NCI-H146 treated with DMSO at 0.1 percent for 48 hours (cell line): ENCODE measurements around the gene ZBTB17.
"Not testable (repeated sequence)": the region's sequence is repeated elsewhere in the genome, so short reads cannot be mapped to it uniquely, and the experiment has no call there.

ENCODE experiments used
- DNase-seq: peaks from one replicate; lab custom pipeline; 2025; ENCODE audit not compliant: unreplicated experiment; lab: John Stamatoyannopoulos, UW

Gene ZBTB17

GRCh38 chr1:16011936-16012589, 36.2 kb upstream of the ZBTB17 start:
- no peak for DNase-seq

DNA sequence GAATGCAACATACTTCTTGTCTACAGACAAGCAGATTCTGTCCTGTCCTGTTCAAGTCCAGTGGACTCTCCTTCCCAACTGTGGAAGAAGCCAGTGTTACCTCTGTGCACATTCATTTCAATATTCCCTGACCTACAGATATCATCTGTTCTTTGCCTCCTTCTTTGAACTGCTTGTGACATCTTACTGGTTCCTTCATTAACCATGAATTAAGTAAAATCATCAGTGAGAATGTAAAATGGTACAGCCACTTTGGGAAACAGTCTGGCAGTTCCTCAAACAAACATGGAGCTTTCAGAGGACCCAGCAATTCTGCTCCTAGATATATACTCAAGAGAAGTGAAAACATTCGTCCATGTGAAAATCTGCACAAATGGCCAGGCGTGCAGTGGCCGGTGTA, 34.9 kb upstream of the ZBTB17 start:
- no peak for DNase-seq

- DNase-seq: no peak
These were observed 33.8 kb upstream of the ZBTB17 start for GRCh38 chr1:16009678-16010077.

DNA sequence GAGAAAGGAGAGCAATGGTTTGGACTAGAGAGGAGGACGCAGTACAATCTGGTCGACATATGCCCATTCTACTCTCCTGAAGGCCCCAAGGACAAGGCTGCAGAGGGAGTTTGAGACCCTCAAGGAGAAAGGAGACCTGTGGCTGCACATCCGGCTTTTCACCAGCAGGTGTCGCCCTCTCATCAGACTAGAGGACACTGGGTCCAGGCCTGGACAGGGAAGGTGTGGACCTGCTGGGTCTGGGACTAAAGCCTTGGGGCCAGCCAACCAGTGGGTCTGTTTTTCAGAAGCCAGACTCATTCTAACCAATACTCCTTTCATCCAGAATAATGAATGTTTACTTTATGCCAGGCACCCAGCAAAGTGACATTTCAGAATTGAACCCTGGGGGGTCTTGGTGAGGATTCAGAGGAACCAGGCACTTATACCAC, 33.1 kb upstream of the ZBTB17 start:
- peak; percentile 17 for DNase-seq

DNA sequence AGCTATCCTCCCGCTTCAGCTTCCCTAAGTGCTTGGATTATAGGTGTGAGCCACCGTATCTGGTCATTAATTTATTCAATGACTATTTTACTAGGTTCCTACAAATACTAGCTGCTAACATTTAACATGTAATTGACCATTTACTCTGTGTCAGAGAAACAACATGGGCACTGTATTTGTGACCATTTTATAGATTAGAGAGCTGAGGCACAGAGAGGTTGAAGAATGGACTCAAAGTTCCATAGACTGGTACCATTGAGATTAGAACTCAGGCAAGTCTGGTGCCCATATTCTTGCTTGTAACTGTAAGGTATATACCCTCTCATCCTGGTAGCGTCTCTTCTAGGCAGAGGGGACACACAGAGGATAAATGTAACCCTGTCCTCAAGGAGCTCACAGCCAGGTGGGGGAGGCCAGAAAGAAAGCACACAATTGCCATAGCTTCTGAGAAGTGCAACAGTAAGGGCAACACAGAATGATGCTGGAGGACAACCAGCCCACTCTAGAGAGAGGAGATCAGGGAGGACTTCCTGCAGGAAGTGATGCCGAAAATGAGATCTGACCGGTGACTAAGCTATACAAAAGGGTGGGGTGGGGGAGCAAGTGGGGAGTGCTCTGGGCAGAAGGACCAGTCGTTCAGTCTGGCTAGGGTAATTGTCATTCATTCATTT, 31.9 kb upstream of the ZBTB17 start:
- DNase-seq: no peak

GRCh38 chr1:16006552-16007485, 30.9 kb upstream of the ZBTB17 start:
- no peak for DNase-seq

- no peak for DNase-seq
These were observed 30.1 kb upstream of the ZBTB17 start for GRCh38 chr1:16006010-16006409.

- DNase-seq: no peak
These were observed 29.7 kb upstream of the ZBTB17 start for GRCh38 chr1:16005597-16005996.

- not testable (repeated sequence) for DNase-seq
These were observed 25.4 kb upstream of the ZBTB17 start for GRCh38 chr1:16001274-16001673.

DNA sequence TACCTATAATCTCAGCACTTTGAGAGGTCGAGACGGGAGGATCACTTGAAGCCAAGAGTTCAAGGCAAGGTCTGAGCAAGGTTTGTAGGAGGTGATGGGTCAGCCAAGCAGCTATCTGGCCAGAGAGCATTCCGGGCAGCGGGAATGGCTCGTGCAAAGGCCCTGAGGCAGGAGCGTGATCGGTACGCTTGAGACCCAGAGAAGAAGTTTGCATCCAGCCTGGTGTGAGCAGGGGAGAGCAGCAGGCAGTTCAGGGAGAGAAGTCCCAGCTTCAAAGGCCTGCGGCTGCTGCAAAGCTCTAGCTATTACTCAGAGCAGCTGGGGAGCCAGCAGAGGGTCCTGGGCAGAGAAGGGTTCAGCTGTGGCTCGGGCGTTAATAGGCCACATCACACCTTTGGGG, 23.0 kb upstream of the ZBTB17 start:
- no peak for DNase-seq

DNA sequence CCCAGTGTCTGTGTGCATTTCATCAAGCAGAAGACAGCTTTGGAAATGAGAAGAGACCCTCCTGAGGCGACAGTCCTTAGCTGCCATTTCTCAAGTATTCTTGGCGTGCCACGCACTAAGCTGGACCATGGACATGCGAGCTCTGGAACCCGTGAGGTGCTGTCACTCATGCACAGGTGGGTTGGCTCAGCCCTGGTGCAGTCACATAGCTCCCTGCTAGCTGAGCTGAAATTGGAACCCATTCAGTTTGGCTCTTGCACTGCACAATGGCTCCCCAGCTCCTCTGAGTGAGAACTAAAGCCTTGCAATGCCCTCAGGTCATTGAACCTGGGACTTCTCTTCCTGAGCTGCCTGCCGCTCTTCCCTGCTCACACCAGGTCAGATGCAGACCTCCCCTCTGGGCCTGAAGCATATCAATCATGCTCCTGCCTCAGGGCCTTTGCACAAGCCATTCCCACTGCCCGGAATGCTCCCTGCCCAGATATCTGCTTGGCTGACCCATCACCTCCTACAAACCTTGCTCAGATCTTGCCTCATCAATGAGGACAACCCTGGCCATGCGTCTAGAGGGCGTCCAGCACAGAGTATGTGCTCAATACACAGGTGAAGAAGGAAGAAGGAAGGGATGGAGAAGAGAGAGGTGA, 21.9 kb upstream of the ZBTB17 start:
- no peak for DNase-seq

GRCh38 chr1:15997076-15997585, 21.2 kb upstream of the ZBTB17 start:
- DNase-seq: no peak

DNA sequence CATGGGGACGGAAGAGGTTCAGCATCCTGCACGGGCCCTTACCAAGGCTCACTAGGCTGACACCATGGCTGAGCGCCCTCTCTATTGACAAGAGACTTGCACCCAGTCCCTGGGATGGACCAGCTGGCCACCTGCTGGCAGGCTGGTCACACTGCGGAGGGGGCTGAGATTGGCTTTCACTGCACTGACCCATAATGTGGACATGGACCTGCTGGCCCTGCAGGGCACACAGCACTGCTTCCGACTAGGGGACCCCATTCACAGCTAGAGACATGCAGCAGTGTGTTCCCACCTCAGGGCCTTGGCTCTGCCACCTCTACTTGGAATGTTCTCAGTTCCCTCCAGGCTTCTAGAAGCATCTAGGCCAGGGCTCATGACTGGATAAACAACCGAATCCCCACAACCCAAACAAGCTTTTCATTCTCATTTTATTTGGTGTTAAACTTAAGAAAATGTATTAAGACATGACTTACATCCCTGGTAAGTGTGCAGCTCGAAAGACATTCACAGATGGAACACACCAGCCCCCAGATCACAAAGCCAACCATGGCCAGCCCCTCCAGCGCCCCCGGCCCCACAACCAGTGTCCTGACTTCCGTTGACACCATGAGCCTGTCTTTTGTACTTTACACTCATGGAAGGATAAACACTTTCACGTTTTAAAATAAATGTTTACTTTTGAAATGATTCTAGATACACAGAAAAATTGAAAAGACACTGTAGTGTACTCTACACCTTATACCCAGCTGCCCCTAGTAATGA, 18.9 kb upstream of the ZBTB17 start:
- no peak for DNase-seq

DNA sequence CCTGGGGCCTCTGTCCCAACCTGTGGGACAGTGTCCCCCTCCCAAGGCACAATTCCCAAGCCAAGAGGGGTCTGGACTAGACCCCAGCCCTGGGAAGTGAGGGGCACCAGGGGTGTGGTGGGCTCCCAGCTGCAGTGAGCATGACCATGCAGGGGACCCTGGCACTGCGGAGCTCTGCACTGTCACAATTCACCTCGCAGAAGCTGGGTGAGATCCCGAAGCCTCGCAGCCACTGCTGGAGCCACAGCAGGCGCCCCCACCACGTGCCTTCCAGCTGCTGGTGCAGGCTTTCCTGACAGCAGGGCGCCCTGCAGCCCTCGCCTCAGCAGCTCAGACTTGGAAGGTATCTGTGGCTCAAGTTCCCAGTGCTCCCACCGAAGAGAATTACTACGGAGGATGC, 18.2 kb upstream of the ZBTB17 start:
- DNase-seq: no peak

DNA sequence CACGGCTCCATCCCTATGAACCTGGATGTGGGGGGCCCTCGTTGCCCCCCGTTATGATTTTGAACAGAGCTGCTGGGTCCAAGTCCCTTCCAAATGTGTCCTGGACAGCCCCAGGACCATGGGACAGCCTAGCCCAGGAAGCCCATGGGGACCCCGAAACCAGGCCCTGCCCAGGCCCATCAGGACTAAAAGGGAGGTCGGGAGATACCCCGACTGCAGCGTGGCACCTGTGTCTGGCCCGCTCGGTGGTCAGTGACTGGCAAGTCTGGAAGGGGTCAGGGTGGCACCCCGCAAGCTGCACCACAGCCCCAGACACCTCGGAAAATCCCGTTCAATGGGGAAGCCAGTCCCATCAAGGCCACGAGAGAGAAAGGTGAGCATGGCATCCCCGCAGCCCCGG, 17.8 kb upstream of the ZBTB17 start:
- DNase-seq: no peak

DNA sequence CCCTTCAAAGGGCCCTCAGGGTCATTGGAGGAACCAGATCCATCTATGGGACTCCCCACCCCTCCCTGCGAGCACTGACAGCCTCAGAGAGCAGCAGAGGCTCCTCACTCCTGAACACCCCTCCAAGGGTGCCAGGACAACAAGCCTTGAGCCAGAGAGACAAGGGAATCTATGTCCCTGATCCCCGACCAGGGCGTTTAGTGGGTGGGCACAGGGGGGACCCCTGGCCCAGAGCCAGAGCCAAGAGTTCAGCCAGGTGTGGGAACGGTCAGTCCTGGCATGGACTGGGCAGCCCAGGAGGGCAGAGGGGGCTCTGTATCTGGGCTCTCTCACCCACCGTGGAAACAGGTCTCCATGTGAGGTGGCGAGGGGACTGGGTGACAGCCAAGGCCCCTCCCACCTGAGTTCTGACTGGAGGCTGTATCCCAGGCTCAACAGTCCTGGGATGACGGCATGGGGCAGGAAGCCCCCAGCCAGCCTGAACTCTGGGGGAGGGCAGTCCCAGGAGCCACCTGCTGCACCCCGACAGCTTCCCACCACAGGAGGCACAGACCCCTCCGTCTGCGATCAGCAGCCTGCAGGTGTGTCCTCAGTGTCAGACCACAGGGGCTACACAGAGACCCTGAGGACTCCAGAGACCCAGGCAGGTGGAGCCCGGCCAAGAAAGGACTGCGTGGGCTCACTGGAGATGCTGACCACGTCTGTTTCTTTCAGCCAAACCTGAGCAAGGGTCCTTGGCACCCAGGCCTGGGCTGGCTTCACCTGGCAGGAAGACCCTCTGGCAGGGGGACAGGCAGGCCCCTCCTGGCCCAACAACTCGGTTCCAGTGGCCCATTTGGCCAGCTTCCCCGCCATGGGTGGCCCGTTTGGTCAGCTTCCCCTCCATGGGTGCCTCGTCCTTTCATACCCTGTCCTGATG, 16.9 kb upstream of the ZBTB17 start:
- DNase-seq: no peak

- DNase-seq: no peak
These were observed 16.3 kb upstream of the ZBTB17 start for GRCh38 chr1:15992187-15992553.

- DNase-seq: no peak
These were observed 15.7 kb upstream of the ZBTB17 start for GRCh38 chr1:15991427-15992186.

DNA sequence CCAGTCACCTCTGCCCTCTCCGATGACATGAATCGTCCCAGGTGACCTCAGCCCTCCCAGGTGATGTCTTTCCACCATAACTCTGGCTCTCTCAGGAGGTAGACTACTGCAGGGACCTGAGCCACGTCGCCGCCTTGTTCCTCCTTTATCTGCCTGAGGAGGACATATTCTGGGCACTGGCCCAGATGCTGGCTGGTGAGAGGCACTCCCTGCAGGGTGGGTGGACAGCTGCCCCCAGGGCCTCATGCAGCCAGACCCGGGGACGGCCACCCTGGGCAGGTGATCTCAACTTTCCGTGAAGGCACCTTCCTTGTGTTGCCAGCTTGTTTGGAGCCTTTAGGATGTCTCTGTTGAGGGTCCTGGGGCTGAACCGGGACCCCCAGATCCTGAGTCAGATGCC, 13.9 kb upstream of the ZBTB17 start:
- DNase-seq: no peak
